BE2C (cell line): ENCODE data around the gene RNF121.

Experiments
- DNase-seq: peaks from one replicate; pipeline ENCODE4 v3.0.0-alpha.2; 2020
- H3K27me3 ChIP-seq: fragments of 250-450 bp; sonication (Bioruptor Pico); 2 replicates; pipeline ENCODE4 v1.5.1; 2020; ENCODE audit warnings: mild to moderate bottlenecking
- H3K36me3 ChIP-seq: fragments of 250-450 bp; sonication (Bioruptor Pico); 2 replicates; pipeline ENCODE4 v1.5.1; 2020; ENCODE audit warnings: mild to moderate bottlenecking
- H3K4me1 ChIP-seq: fragments of 250-450 bp; sonication (Bioruptor Pico); 2 replicates; pipeline ENCODE4 v1.5.1; 2020
- H3K4me3 ChIP-seq: 2 replicates; pipeline ENCODE4 v1.5.1; 2011; ENCODE audit warnings: low read depth, low read length
- H3K9me3 ChIP-seq: fragments of 250-450 bp; sonication (Bioruptor Pico); 2 replicates; pipeline ENCODE4 v1.5.1; 2020
- CTCF ChIP-seq: IDR thresholded peaks from 2 replicates; pipeline ENCODE4 v1.5.1; 2012; ENCODE audit warnings: mild to moderate bottlenecking, low read depth, low read length

The RNF121 gene

GRCh38 chr11:71936825-71937224 is 8.0 kb downstream of the RNF121 start:
- DNase-seq: no peak
- H3K9me3 ChIP-seq: no peaks in the 10 kb centered on the region
- no peaks in the 10 kb centered on the region for H3K27me3 ChIP-seq
- TF ChIP-seq CTCF: no peak
- H3K4me3 ChIP-seq: no peak overlapping the region
- peaks cover 8% of the 10 kb centered on the region for H3K4me1 ChIP-seq
- peaks cover 4% of the 10 kb centered on the region; the same call in 1 of the 2 replicates for H3K36me3 ChIP-seq

- DNase-seq: no peak
- H3K4me3 ChIP-seq: no peak overlapping the region
- no peaks in the 10 kb centered on the region for H3K27me3 ChIP-seq
- peaks cover 8% of the 10 kb centered on the region for H3K4me1 ChIP-seq
- peaks cover 4% of the 10 kb centered on the region; the same call in 1 of the 2 replicates for H3K36me3 ChIP-seq
- TF ChIP-seq CTCF: no peak
- H3K9me3 ChIP-seq: no peaks in the 10 kb centered on the region
These were observed 9.0 kb downstream of the RNF121 start for GRCh38 chr11:71937826-71938225.

- no peak for TF ChIP-seq CTCF
- no peak overlapping the region for H3K4me3 ChIP-seq
- DNase-seq: no peak
- H3K27me3 ChIP-seq: no peaks in the 10 kb centered on the region
- H3K4me1 ChIP-seq: peaks cover 8% of the 10 kb centered on the region
- no peaks in the 10 kb centered on the region; the same call in 1 of the 2 replicates for H3K36me3 ChIP-seq
- no peaks in the 10 kb centered on the region for H3K9me3 ChIP-seq
These were observed 11.8 kb downstream of the RNF121 start for GRCh38 chr11:71940561-71941219.

- Histone ChIP-seq H3K9me3 (no peaks in the 10 kb centered on the region), H3K4me3 (no peak overlapping the region), H3K36me3 (no peaks in the 10 kb centered on the region), H3K4me1 (no peaks in the 10 kb centered on the region), H3K27me3 (no peaks in the 10 kb centered on the region)
- TF ChIP-seq CTCF: no peak
- peak; percentile 16 for DNase-seq
These were observed 17.3 kb downstream of the RNF121 start for GRCh38 chr11:71946144-71946571.

GRCh38 chr11:71947498-71947897 is 18.7 kb downstream of the RNF121 start:
- no peaks in the 10 kb centered on the region for H3K4me1 ChIP-seq
- no peaks in the 10 kb centered on the region for H3K9me3 ChIP-seq
- no peaks in the 10 kb centered on the region for H3K36me3 ChIP-seq
- DNase-seq: no peak
- H3K4me3 ChIP-seq: no peak overlapping the region
- TF ChIP-seq CTCF: no peak
- H3K27me3 ChIP-seq: no peaks in the 10 kb centered on the region

GRCh38 chr11:71948314-71949027 is 19.6 kb downstream of the RNF121 start:
- no peak overlapping the region for H3K4me3 ChIP-seq
- no peaks in the 10 kb centered on the region for H3K27me3 ChIP-seq
- no peak for TF ChIP-seq CTCF
- no peaks in the 10 kb centered on the region for H3K4me1 ChIP-seq
- no peaks in the 10 kb centered on the region for H3K9me3 ChIP-seq
- no peaks in the 10 kb centered on the region for H3K36me3 ChIP-seq
- DNase-seq: no peak
